Femur (tissue), 1 donor: ENCODE data around the gene CCP110.

ENCODE experiments used
- DNase-seq: peaks from one replicate; pipeline ENCODE4 v3.0.0-alpha.2; 2017

CCP110 gene, protein sequence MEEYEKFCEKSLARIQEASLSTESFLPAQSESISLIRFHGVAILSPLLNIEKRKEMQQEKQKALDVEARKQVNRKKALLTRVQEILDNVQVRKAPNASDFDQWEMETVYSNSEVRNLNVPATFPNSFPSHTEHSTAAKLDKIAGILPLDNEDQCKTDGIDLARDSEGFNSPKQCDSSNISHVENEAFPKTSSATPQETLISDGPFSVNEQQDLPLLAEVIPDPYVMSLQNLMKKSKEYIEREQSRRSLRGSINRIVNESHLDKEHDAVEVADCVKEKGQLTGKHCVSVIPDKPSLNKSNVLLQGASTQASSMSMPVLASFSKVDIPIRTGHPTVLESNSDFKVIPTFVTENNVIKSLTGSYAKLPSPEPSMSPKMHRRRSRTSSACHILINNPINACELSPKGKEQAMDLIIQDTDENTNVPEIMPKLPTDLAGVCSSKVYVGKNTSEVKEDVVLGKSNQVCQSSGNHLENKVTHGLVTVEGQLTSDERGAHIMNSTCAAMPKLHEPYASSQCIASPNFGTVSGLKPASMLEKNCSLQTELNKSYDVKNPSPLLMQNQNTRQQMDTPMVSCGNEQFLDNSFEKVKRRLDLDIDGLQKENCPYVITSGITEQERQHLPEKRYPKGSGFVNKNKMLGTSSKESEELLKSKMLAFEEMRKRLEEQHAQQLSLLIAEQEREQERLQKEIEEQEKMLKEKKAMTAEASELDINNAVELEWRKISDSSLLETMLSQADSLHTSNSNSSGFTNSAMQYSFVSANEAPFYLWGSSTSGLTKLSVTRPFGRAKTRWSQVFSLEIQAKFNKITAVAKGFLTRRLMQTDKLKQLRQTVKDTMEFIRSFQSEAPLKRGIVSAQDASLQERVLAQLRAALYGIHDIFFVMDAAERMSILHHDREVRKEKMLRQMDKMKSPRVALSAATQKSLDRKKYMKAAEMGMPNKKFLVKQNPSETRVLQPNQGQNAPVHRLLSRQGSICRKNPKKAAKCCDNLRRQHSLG

DNA sequence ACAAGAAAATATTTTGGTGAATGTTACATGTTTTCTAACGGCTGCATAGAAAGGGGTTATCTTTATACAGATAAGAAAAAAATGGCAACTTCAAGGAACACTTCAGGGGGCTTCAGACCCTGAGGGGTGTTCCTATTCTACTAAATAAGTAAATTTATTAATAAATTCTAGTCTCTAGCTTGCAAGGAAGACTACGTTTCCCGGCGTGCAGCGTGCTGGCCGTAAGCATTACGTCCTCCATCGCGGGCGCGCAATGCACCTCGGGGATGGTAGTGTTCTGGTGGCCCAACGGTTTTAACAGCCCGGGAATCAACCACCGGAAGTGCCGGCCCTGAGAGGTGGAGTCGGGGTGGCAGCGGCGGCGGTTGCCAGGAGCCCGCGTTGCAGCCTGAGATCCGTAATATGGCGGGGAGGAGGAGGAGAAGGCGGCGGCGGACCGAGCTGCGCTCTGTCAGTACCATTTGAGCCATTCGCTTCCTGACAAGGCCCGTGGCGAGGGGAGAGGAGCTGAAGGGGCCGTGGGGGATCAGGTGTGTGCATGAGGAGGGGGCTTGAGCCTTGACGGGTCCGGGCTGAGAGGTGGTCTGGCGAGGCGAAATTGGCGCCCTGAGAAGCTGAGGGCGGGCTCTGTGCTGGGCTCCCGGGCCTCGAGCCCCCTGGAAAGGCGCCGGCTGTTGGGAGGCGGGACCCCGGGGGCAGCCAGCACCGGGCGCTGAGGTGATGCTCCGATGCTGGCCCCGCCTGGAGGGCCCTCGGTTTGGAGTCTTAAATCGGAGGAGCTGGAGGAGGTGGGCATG, at the start of gene CCP110:
Gene CCP110 (plus strand): TSS at position 384 of the 797 bp plus-strand sequence. CDS start 3,940 bp downstream, outside the sequence.
- peak; percentile 98 for DNase-seq

DNA sequence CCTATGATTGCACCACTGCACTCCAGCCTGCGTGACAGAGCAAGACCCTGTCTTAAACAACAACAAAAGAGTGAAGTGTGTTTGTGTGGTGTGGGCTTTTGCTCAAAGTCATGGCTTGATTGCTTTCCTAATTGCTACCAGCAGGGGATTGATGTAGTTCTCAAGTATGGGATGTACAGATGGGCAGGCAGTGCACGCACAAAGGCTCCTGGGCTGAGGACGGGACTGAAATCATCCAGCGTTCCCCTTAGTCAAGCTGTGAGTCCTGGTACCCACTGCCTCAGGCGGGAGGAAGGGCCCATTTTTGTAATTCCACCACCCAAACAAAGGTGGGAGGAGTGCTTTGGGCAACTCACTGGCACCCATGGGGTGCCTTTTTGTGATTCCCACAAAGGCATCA, 49.1 kb upstream of the CCP110 start:
- no peak for DNase-seq

DNA sequence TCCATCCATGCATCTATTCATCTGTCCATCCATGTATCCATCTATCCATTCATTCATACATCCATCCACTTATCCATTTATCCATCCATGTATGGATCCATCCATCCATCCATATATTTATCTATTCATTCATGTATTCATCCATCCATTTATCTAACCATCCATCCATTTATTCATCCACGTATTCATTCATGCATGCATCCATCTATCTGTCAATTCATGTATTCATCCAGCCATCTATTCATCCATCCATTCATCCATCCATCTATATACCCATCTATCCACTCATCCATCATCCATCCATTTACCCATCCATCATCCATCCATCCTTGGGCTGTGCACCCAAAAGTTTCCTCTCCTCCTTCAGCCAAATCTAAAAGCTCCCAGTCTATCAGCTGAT, 45.2 kb upstream of the CCP110 start:
- DNase-seq, result no peak

DNA sequence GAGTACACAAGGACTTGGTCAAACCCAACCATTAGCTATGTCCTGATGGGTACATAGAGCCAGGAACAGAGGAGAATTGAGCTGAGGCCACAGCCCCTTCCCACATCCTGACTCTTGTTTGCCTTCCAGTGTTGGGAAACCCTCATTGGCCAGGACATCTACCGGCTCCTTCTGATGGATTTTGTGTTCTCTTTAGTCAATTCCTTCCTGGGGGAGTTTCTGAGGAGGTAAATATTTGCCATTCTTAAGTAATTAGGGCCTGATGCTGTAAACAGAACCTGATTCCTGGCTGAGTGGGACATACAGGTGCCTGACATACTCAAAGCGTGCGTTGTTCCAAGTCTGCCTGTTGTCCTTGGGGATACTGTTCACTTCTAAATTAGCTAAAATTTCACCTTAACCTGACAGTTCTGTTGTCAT, 44.4 kb upstream of the CCP110 start:
- DNase-seq, result no peak

DNA sequence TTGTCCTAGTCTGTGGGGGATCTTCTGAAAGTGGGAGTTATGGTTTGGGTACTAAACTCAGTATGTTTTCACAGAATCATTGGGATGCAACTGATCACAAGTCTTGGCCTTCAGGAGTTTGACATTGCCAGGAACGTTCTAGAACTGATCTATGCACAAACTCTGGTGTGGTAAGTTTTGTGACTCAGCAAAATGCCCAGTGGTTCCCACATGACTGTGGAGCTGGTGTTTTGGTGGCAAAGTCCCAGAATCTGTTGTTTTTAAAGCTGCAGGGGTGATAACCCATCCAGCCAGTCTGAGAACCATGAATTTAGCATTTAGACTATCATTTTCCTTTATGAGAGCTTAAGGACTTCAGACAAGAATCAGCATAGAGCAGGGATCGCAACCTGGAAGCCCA, 42.4 kb upstream of the CCP110 start:
- DNase-seq, result no peak

DNA sequence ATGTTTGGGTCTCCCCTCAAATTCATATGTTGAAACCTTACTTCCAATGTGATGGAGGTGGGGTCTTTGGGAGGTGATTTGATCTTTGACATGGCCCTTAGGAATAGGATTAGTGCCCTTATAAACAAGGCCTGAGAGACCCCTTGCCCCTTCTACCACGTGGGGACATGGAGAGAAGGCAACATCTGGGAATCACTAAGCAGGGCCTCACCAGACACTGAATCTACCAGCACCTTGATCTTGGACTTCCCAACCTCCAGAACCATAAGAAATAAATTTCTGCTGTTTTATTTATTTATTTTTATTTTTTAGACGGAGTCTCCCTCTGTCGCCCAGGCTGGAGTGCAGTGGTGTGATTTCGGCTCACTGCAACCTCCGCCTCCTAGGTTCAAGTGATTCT, 42.0 kb upstream of the CCP110 start:
- no peak for DNase-seq

DNA sequence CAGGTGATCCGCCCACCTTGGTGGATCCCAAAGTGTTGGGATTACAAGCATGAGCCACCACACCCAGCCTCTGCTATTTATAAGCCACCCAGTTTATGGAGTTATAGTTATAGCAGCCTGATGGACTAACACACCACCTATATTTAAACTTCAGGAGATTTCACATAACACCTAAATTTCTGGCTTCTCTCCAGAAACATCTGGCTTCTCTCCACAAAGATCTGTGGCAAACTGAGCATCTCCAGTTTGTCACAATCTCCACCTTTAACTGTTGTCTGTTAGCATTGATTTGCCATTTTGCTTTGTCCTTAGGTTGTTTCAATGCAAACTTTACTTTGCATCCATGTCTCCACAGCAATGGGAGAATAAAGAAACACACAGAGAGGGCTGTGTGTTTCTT, 41.5 kb upstream of the CCP110 start:
- no peak for DNase-seq

DNA sequence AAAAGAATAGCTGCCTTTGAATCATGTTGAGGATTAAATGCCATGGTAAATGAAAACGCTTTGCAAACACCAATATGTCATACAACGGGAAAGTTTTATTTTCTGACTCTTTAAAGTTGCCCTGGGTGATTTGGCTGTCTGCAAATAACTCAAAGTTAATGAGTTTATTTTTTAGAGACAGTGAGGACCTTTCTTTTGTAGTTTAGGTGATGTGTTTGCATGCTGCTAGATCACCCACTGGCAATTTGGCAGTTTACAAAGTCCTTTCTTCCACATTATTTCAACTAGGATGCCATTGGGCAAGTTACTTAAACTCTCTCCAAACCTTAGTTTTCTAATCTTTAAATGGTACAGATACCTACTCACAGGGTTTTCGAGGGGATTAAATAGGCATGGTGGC, 39.6 kb upstream of the CCP110 start:
- no peak for DNase-seq

DNA sequence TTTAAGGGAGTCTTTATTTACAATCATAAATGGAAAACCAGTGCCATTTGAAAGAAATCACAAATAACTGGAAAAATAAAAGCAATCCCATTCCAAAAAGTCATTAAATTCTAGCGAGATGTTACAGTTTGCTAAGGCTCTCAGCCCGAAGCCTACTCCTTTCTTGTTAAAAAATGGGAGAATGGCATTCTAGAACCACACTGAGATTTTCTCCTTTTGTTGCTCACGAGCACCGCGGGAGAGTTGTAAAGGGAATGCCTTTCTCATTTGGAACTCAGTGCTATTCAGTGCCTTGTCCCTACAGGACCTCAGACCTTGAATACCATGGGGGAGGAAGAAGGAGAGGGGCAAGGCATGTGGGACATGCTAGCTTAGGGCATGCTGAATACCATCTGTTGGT, 38.1 kb upstream of the CCP110 start:
- no peak for DNase-seq

DNA sequence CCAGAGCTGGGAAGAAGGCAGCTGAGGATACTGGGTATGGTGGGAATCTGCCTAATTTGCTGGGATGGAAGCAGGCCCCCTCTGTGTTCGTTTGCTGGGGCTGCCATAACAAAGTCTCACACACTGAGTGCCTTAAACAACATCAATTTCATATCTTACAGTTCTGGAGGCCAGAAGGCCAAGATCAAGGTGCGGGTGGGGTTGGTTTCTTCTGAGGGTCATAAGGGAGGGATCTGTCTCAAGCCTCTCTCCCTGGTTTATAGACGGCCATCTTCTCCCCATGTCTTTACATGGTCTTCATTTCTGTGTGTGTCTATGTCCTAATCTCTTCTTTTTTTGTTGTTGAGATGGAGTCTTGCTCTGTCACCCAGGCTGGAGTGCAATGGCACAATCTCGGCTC, 37.7 kb upstream of the CCP110 start:
- no peak for DNase-seq

DNA sequence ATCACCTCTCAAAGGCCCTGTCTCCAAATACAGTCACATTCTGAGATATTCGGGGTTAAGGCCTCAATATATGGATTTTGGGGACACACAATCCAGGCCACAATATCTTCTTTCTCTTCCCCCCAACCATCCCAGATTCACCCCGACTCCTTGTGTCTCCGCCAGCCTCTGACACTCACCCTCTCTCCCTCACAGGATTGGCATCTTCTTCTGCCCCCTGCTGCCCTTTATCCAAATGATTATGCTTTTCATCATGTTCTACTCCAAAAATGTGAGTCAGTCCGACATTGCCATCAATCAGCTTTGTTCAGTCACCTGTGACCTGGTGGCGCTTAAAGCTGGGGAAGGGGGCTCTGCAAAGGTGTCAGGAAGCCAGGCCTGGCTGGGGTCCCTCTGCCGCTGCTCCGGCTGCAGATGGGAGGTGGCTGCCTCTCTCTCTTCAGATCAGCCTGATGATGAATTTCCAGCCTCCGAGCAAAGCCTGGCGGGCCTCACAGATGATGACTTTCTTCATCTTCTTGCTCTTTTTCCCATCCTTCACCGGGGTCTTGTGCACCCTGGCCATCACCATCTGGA, 36.9 kb upstream of the CCP110 start:
- DNase-seq, result no peak

DNA sequence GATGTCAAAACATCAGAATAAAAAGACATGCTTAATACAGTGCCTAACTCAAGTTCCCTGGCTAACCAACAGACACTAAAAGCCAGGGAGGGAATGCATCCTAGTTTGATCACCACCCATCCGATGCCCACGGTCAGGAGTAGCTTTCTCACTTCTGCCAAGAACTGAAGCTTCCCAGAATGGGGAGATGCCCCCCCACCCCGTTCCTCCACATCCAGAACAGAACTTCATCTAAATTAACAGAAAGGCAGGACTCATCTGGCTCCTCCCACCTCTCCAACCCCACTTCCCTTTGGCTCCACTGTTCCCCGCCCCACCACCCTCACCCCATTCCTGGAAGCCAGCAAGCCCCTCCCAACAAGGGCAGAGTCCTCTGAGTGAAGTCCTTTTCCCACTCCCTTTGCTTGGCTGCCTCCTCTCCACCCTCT, 35.5 kb upstream of the CCP110 start:
- no peak for DNase-seq

DNA sequence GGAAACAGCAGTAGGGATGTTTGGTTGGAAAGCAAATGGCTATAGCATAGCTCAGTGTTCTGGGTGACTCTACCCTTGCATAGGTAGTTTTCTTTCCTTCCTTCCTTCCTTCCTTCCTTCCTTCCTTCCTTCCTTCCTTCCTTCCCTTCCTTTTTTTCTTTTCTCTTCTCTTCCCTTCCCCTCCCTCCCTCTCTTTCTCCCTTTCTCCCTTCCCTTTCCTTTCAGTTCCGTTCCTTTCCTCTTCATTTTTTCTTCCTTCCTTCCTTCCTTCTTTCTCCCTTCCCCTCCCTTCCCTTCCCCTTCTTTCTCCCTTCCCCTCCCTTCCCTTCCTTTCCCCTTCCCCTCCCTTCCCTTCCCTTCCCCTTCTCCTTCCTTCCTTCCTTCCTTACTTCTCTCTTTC, 33.1 kb upstream of the CCP110 start:
- no peak for DNase-seq

DNA sequence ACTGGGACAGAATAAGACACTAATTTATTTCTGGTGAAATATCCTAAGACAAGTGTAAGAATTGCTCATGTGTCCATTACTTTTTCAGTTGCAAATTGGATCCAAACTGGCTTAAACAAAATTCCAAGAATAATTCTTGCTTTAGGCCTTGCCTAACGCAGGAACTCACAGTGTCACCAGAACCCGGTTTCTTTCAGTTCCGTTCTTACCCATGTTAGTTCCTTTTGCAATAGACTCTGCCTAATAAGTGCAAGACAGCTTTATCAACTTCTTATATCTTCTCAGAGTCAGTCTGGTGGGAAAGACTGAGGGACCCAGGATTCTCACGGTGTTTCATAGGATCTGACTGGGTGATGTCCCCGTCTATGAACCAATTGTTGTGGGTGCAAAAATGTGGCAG, 26.6 kb upstream of the CCP110 start:
- DNase-seq, result no peak

DNA sequence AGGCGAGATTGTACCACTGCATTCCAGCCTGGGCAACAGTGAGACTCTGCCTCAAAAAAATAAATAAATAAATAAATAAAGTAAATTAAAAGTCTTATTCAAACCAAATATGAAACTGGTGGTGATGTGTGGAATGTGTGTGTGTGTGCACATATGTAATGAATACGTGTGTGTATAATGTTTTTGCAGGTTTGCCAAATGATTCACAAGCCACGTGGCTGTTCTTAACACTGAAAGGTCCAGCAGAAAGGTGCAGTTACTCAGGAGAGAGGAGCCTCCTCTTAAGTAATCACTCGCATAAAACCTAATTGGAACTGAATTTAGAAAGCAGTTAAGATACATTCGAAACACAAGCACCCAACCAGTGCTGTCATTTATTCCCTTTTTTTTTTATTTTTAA, 24.7 kb upstream of the CCP110 start:
- no peak for DNase-seq

DNA sequence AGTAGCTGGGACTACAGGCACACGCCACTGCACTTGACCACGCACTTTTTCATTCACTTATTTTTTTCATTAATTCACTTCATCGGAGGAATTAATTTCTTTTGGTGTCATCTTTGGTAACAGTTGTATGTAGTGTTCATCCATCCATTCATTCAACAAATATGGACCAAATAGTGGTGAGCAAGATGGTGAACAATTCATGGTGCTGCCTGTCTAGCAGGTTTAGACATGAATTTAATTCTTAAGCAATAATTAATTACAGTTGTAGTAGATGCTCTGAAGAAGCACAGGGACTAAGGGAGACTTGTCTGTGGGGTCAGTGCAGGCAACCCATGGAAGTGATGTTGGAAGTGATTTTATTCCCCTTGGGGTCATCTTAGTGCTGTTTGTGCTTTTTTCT, 24.3 kb upstream of the CCP110 start:
- DNase-seq, result no peak

DNA sequence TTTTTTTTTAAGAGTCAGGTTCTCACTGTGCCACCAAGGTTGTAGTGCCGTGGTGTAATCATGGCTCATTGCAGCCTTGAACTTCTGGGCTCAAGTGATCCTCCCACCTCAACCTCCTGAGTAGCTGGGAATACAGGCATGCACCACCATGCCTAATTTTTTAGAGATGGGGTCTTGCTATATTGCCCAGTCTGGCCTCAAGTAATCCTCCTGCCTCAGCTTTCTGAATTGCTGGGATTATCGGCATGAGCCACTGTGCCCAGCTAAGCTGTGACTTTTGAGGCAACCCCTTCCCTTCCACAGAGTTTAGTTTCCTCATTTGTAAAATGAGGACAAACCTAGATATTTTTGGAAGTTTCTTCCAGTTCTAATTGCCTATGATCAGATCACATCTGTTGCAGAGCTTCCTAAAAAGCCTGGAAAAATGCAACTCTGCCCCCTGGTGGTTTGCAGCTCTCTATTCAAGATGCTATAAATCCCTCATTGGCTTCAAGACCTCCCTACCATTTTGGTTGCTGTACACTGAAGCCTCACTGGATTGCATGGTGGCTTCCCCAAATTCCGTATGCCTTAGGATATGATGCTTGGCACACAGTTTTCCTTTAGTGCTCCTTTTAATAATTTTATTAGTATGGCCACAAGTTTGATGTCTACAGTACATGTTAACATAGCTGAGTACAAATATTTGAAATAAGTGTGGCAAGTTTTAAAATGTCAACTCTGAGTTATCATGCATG, 21.2 kb upstream of the CCP110 start:
- DNase-seq, result peak; percentile 80

DNA sequence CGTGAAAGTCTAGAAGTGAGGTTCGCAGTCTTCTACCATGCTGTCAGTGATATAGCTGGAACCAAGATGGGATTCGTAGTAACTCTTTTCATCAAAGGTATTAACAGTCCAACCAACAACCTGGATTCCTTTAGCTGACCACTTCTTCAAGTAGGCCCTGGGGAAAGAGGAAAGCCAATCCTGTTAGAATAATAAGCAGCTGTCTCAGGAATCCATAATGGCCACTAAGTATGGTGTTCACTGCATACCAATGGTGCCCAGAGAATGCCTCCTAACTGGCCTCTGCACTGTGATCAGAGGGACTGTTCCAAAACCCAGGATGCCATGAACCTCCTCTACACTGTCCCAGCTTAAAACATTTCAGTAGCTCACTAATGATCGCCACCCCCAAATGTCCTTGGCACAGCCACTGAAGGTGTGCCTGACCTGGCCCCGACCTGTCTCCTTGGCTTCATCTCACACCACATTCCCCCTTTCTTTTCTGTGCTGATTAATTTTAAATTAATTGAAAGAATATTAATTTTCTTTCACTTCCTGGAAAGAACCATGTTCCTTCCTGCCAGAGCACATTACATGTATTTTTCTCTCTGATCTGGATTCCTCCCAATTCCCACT, 20.2 kb upstream of the CCP110 start:
- no peak for DNase-seq

DNA sequence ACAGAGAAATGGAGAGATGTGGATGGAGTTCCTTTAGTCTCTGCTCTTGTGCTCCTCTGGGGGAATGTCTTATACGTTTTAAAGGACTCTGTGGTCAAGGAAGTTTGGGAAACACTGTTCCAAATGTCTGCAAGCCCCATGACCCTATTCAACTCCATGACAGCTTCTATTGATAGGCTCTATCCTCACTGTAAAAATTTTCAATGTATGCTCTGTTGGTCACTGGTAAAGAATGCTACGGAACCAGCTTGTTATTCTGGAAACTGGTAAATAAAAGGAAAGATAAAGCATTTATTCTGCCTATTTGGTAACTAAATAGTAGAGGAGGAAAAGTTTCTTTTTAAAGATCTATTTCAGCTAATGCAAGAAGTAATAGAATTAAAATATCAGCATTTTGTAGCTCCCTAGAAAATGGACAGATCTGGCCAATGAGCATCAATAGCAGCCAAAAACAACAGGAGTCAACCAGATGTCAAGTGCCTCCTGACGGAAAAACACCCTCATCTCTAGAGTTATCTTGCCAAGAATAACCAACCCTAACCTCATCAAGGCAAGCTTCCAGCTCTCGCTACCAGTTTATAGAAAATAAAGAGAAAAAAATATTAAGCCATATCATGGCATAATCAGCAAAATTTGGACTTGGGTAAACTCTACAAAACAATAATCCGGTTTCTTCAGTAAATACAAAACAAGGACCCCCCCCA, 18.0 kb upstream of the CCP110 start:
- peak; percentile 32 for DNase-seq

DNA sequence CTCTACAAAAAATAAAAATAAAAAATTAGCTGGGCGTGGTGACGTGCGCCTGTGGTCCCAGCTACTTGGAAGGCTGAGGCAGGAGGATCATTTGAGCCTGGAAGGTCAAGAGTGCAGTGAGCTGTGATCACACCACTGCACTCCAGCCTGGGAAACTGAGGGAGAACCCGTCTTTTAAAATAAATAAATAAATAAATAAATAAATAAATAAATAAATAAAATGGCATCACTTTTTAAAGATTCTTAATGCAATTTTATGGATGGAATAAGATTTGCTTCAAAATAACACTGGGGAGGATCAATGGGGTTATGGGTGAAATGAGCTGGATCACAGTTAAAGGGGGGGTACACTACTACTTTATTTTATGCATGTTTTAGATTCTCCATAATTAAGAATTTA, 16.8 kb upstream of the CCP110 start:
- DNase-seq, result no peak

DNA sequence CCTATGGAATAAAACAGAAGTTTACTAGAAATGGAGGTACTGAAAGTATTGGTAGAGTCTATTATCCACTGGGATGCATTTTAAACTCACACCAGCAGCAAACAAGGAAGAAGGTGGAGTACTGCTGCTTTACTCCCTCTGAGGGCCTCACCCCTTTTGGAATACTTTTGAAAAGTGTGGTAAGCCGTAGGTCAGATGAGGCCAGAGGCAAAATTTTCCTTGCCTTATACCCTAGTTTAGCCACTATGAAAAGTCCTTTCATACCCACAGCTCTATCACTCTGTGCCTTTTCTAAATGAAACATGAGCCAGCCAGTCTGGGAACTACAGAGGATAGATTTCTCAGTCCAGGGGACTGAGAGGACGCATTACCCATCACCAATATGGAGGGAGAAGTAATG, 15.9 kb upstream of the CCP110 start:
- DNase-seq, result no peak
